H1 (cell line): Measurements from ENCODE around the gene JTB. TPM values are rescaled to one million over a fixed set of nuclear protein-coding genes. Genes with fewer than 3 reads are reported as not detected.

Source experiments
- CTCF ChIA-PET: fragments of 300-600 bp; sonication (Branson Sonifier 250); formaldehyde crosslinking; loops from one replicate; lab custom pipeline; 2021; ENCODE audit not compliant: partially characterized antibody; lab: Charles Lee
- POLR2A ChIA-PET: fragments of 300-600 bp; sonication (Branson Sonifier 250); formaldehyde crosslinking; loops from one replicate; lab custom pipeline; 2021; ENCODE audit warnings: inconsistent platforms; ENCODE audit not compliant: partially characterized antibody; lab: Charles Lee
- DNase-seq, 2 experiments: peaks; one replicate each; pipeline versions ENCODE4 v3.0.0 to v3.0.0-alpha.2; 2010 to 2022; ENCODE audit warnings: low spot score in 2 of 2, low read depth in 1 of 2, mixed read lengths in 1 of 2
- FAIRE-seq: peaks from 2 replicates; lab custom pipeline; 2011; peaks lifted over from hg19 to GRCh38; lab: Jason Lieb, UNC
- H2AFZ ChIP-seq: 2 replicates; pipeline ENCODE4 v1.8.1; 2012; ENCODE audit warnings: low read length, inconsistent platforms
- H2AK5ac ChIP-seq: 2 replicates; pipeline ENCODE4 v1.6.1; 2013; ENCODE audit warnings: low read depth, low read length
- H2BK120ac ChIP-seq: replicated peaks from 2 replicates; pipeline ENCODE3; 2013; ENCODE audit warnings: low read depth, low read length, inconsistent platforms
- H2BK12ac ChIP-seq: 2 replicates; pipeline ENCODE4 v1.6.1; 2013; ENCODE audit warnings: low read depth, low read length
- H2BK15ac ChIP-seq: 2 replicates; pipeline ENCODE4 v1.6.1; 2013; ENCODE audit warnings: low read length
- H2BK20ac ChIP-seq: 2 replicates; pipeline ENCODE4 v1.6.1; 2013; ENCODE audit warnings: low read length
- H2BK5ac ChIP-seq: 2 replicates; pipeline ENCODE4 v1.6.1; 2013; ENCODE audit warnings: low read depth, low read length
- H3K14ac ChIP-seq: 2 replicates; pipeline ENCODE4 v1.6.1; 2013; ENCODE audit warnings: inconsistent platforms; ENCODE audit not compliant: insufficient read length
- H3K18ac ChIP-seq: 2 replicates; pipeline ENCODE4 v1.6.1; 2013; ENCODE audit warnings: low read length; ENCODE audit errors: extremely low read depth
- H3K23ac ChIP-seq: 2 replicates; pipeline ENCODE4 v1.6.1; 2013; ENCODE audit warnings: inconsistent platforms; ENCODE audit not compliant: insufficient read length
- H3K23me2 ChIP-seq: 2 replicates; pipeline ENCODE4 v1.6.1; 2013; ENCODE audit warnings: low read depth, low read length
- H3K27ac ChIP-seq: 2 replicates; pipeline ENCODE4 v1.6.1; 2011; ENCODE audit warnings: low read depth, low read length, inconsistent platforms
- H3K27me3 ChIP-seq, 4 experiments: replicated peaks in 1 of 4; 1 replicate in 1 of 4; 2 replicates in 3 of 4; pipeline versions ENCODE4 v1.6.1 to v1.8.1; 2011 to 2013; ENCODE audit warnings: low read length in 3 of 4, mild to moderate bottlenecking in 3 of 4, inconsistent platforms in 2 of 4, mixed read lengths in 2 of 4, moderate library complexity in 1 of 4; ENCODE audit not compliant: control insufficient read depth in 3 of 4, insufficient read depth in 3 of 4; ENCODE audit errors: extremely low read depth in 1 of 4
- H3K36me3 ChIP-seq, 4 experiments: 2 replicates each; pipeline versions ENCODE4 v1.6.1 to v1.8.1; 2011 to 2013; ENCODE audit warnings: mild to moderate bottlenecking in 4 of 4, low read length in 3 of 4, moderate library complexity in 2 of 4, control low read depth in 1 of 4, inconsistent platforms in 1 of 4; ENCODE audit not compliant: insufficient read depth in 4 of 4, control insufficient read depth in 2 of 4
- H3K4ac ChIP-seq: replicated peaks from 2 replicates; pipeline ENCODE3; 2013; ENCODE audit warnings: low read length, low read depth, mixed read lengths, inconsistent platforms; ENCODE audit not compliant: insufficient read length
- H3K4me1 ChIP-seq, 4 experiments: replicated peaks in 1 of 4; 1 replicate in 1 of 4; 2 replicates in 3 of 4; pipeline versions ENCODE4 v1.6.1 to v1.8.1; 2011 to 2013; ENCODE audit warnings: low read length in 3 of 4, inconsistent platforms in 2 of 4, mixed read lengths in 1 of 4; ENCODE audit not compliant: insufficient read depth in 4 of 4, control insufficient read depth in 3 of 4
- H3K4me2 ChIP-seq, 2 experiments: 2 replicates each; pipeline versions ENCODE4 v1.6.1 to v1.8.1; 2011 to 2013; ENCODE audit warnings: low read depth in 2 of 2, low read length in 2 of 2, control low read depth in 1 of 2, inconsistent platforms in 1 of 2, mild to moderate bottlenecking in 1 of 2; ENCODE audit not compliant: insufficient read depth in 1 of 2
- H3K4me3 ChIP-seq, 4 experiments: fragments of 200-600, 300-600 bp in 1 of 4; sonication (generic), shearing (Covaris generic), sonication (Bioruptor Twin) in 1 of 4; 2 replicates each; pipeline versions ENCODE4 v1.5.1 to v1.8.1; 2011 to 2016; ENCODE audit warnings: low read length in 4 of 4, low read depth in 3 of 4, control low read depth in 2 of 4, inconsistent platforms in 2 of 4, mild to moderate bottlenecking in 2 of 4, mixed read lengths in 1 of 4, moderate library complexity in 1 of 4; ENCODE audit not compliant: insufficient read depth in 2 of 4; ENCODE audit errors: extremely low read depth in 1 of 4
- H3K56ac ChIP-seq: replicated peaks from 2 replicates; pipeline ENCODE3; 2013; ENCODE audit warnings: low read depth, mild to moderate bottlenecking, mixed read lengths, low read length, inconsistent platforms; ENCODE audit not compliant: insufficient read length
- H3K79me1 ChIP-seq: 2 replicates; pipeline ENCODE4 v1.6.1; 2013; ENCODE audit warnings: low read depth, low read length, control low read depth
- H3K79me2 ChIP-seq, 2 experiments: 2 replicates each; pipeline versions ENCODE4 v1.6.1 to v1.8.1; 2012 to 2013; ENCODE audit warnings: low read length in 2 of 2, mild to moderate bottlenecking in 2 of 2, inconsistent platforms in 1 of 2; ENCODE audit not compliant: insufficient read depth in 2 of 2, control insufficient read depth in 1 of 2
- H3K9ac ChIP-seq, 4 experiments: replicated peaks in 1 of 4; 1 replicate in 1 of 4; 2 replicates in 3 of 4; pipeline versions ENCODE4 v1.6.1 to v1.8.1; 2011 to 2013; ENCODE audit warnings: low read depth in 3 of 4, low read length in 3 of 4, control low read depth in 2 of 4, mild to moderate bottlenecking in 2 of 4, moderate library complexity in 2 of 4, inconsistent platforms in 1 of 4; ENCODE audit errors: extremely low read depth in 1 of 4
- H3K9me3 ChIP-seq, 2 experiments: 2 replicates each; pipeline versions ENCODE4 v1.6.1 to v1.8.1; 2012 to 2013; ENCODE audit warnings: mild to moderate bottlenecking in 2 of 2, moderate library complexity in 2 of 2, control low read depth in 1 of 2, inconsistent platforms in 1 of 2, low read depth in 1 of 2, low read length in 1 of 2, mixed read lengths in 1 of 2; ENCODE audit not compliant: insufficient read depth in 2 of 2
- H4K20me1 ChIP-seq, 2 experiments: replicated peaks in 1 of 2; 2 replicates each; pipeline versions ENCODE3 to v1.8.1; 2011 to 2013; ENCODE audit warnings: inconsistent platforms in 2 of 2, low read length in 2 of 2, mild to moderate bottlenecking in 1 of 2; ENCODE audit not compliant: insufficient read depth in 2 of 2, control insufficient read depth in 1 of 2
- H4K5ac ChIP-seq: 2 replicates; pipeline ENCODE4 v1.6.1; 2013; ENCODE audit warnings: low read length, low read depth, mixed read lengths, inconsistent platforms; ENCODE audit not compliant: insufficient read length
- H4K8ac ChIP-seq: 2 replicates; pipeline ENCODE4 v1.8.0; 2013; ENCODE audit warnings: mild to moderate bottlenecking, moderate library complexity, low read length, inconsistent platforms; ENCODE audit not compliant: insufficient read depth; ENCODE audit errors: extremely low read depth
- H4K91ac ChIP-seq: replicated peaks from 2 replicates; pipeline ENCODE3; 2013; ENCODE audit warnings: low read length, mixed read lengths, inconsistent platforms; ENCODE audit not compliant: insufficient read length
- ATF3 ChIP-seq: IDR thresholded peaks from 2 replicates; pipeline ENCODE4 v1.6.1; 2011; ENCODE audit warnings: low read depth, mild to moderate bottlenecking, low read length; ENCODE audit not compliant: insufficient read depth
- BCL11A ChIP-seq, 2 experiments: IDR thresholded peaks; one replicate each; pipeline ENCODE4 v1.6.1; 2011; ENCODE audit warnings: low read depth in 2 of 2, low read length in 2 of 2, mild to moderate bottlenecking in 2 of 2
- CEBPB ChIP-seq: IDR thresholded peaks from 2 replicates; pipeline ENCODE4 v1.6.1; 2012; ENCODE audit warnings: low read depth, low read length
- EGR1 ChIP-seq: IDR thresholded peaks from 2 replicates; pipeline ENCODE4 v1.6.1; 2011; ENCODE audit warnings: low read depth, low read length, borderline replicate concordance
- GABPA ChIP-seq: IDR thresholded peaks from 2 replicates; pipeline ENCODE4 v1.6.1; 2011; ENCODE audit warnings: mild to moderate bottlenecking, low read length, moderate library complexity, borderline replicate concordance; ENCODE audit not compliant: insufficient read depth
- GTF2F1 ChIP-seq: IDR thresholded peaks from 2 replicates; pipeline ENCODE4 v1.6.1; 2012; ENCODE audit warnings: low read depth, low read length, improper control_type of control experiment, borderline replicate concordance
- HDAC2 ChIP-seq, 2 experiments: fragments of 300-600 bp in 1 of 2; sonication (generic) in 1 of 2; IDR thresholded peaks; 2 replicates each; pipeline ENCODE4 v1.6.1; 2011 to 2012; ENCODE audit warnings: low read depth in 2 of 2, low read length in 2 of 2, mild to moderate bottlenecking in 2 of 2, moderate library complexity in 2 of 2, borderline replicate concordance in 1 of 2, inconsistent platforms in 1 of 2
- KDM4A ChIP-seq: IDR thresholded peaks from one replicate; pipeline ENCODE4 v1.7.1; 2012; ENCODE audit warnings: low read depth, mild to moderate bottlenecking, moderate library complexity, low read length, inconsistent platforms; ENCODE audit not compliant: severe bottlenecking
- MAX ChIP-seq: IDR thresholded peaks from 2 replicates; pipeline ENCODE4 v1.6.1; 2012; ENCODE audit warnings: inconsistent platforms
- RFX5 ChIP-seq: IDR thresholded peaks from 2 replicates; pipeline ENCODE4 v1.6.1; 2011; ENCODE audit warnings: low read depth, low read length, improper control_type of control experiment, borderline replicate concordance
- TAF1 ChIP-seq: IDR thresholded peaks from 2 replicates; pipeline ENCODE4 v1.6.1; 2011; ENCODE audit warnings: mild to moderate bottlenecking, low read depth, low read length
- TEAD4 ChIP-seq: IDR thresholded peaks from 2 replicates; pipeline ENCODE4 v1.6.1; 2012; ENCODE audit warnings: low read depth, low read length, inconsistent platforms, mixed read lengths
- WGBS, 2 experiments: shearing (Covaris generic) in 1 of 2; methylation state at CpG; one replicate each; pipeline versions ENCODE4 v1.1.6 to v1.1.7; 2013 to 2015; ENCODE audit warnings: low lambda C conversion rate in 2 of 2, mixed read lengths in 2 of 2, inconsistent platforms in 1 of 2, low coverage in 1 of 2, missing lambda C conversion rate in 1 of 2; ENCODE audit not compliant: insufficient replicate concordance in 2 of 2, insufficient coverage in 1 of 2, insufficient read length in 1 of 2; ENCODE audit errors: extremely low coverage in 1 of 2, missing lambda C conversion rate in 1 of 2; 5-methylcytosine and 5-hydroxymethylcytosine counted together
- polyA plus RNA-seq, 7 experiments: library from polyadenylated mRNA; depleted of rRNA in 3 of 7; stranded (reverse) in 5 of 7; unstranded in 2 of 7; fragments of >200 nt in 5 of 7; fragments of 200-250 nt in 2 of 7; gene quantifications; 1 replicate in 5 of 7; 2 replicates in 1 of 7; 4 replicates in 1 of 7; pipeline versions ENCODE4 v1.2.1 to v1.2.3, GENCODE V29; 2011 to 2013; ENCODE audit warnings: missing spikeins in 2 of 7, mixed read lengths in 2 of 7
- total RNA-seq: library from RNA; stranded (reverse); fragmentation: NEBNext Ultra II Directional; extraction: Animal tissue kit (Norgen Biotek cat#: 25700); gene quantifications from 2 replicates; pipeline ENCODE4 v1.2.1, GENCODE V29; 2021

JTB gene
- total and polyA plus RNA-seq, 2 of the 8 experiments (the other 6 are each of a cell fraction or from before 2014, with no cell fraction given), result 91.1 to 122 TPM

DNA sequence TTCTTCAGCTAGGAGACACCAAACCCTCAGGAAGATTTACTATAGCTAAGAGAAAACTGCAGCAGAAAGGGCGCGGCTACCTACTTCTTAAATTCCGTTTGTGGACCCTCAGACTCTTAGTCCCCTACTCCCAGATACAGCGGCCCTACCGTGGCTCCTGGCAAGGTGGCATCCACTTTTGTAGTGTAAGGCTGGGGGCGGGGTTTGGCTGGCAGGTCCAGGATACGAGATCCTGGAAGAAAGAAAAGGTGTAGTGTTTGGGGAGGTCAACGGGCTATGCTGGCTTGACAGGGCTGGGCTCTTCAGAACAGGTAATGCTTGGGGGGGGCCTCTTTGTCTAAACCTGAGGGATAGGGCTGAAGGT lies 9.5 kb downstream of the JTB start:
- no peaks in the 10 kb centered on the region for H4K20me1 ChIP-seq
- H2AK5ac ChIP-seq, result no peak overlapping the region
- FAIRE-seq (no peak), DNase-seq (peak in 1 of 2 experiments; percentile 74)
- H3K4me2 ChIP-seq, result peak overlapping the region; percentile 69 to 91
- H2AFZ ChIP-seq, result no peak overlapping the region
- H3K79me2 ChIP-seq, result peaks cover 0 to 22% of the 10 kb centered on the region in 2 experiments; a peak in 2 of 4 replicates
- peak overlapping the region; percentile 53; the same call in 1 of the 2 replicates for H4K8ac ChIP-seq
- H3K4me3 ChIP-seq, result peak overlapping the region; percentile 51 to 77 (median 66)
- H2BK12ac ChIP-seq, result no peak overlapping the region
- H3K56ac ChIP-seq, result no peak overlapping the region
- H3K4me1 ChIP-seq, result peaks cover 0 to 12% (median 5%) of the 10 kb centered on the region in 4 experiments; a peak in 5 of 7 replicates
- POLR2A ChIA-PET, result interaction anchor here (0.7 to 15.7 kb wide), 21 partner anchors 8 to 1038 kb away, joined by 3 to 454 read pairs (median 4); partner anchors contain the start of genes CRTC2, DENND4B, GATAD2B and JTB
- peak overlapping the region; percentile 62 for H3K18ac ChIP-seq
- peaks cover 16% of the 10 kb centered on the region for H3K23me2 ChIP-seq
- peak overlapping the region; percentile 21 for H2BK5ac ChIP-seq
- CTCF ChIA-PET, result interaction anchor here (0.6 to 4.5 kb wide), 11 partner anchors 8 to 171 kb away, joined by 3 to 29 read pairs (median 6); partner anchors contain the start of genes DENND4B, JTB and RAB13
- H3K27me3 ChIP-seq, result no peaks in the 10 kb centered on the region
- no peaks in the 10 kb centered on the region; the same call in 1 of the 2 replicates for H3K79me1 ChIP-seq
- 0 out of 2 replicates have a peak overlapping the region, but pooled peaks have one; percentile 10 for H2BK15ac ChIP-seq
- peak overlapping the region; percentile 65 to 84 (median 74) for H3K9ac ChIP-seq
- peaks cover 0 to 6% (median 0%) of the 10 kb centered on the region in 4 experiments; a peak in 2 of 8 replicates for H3K36me3 ChIP-seq
- no peak overlapping the region for H4K91ac ChIP-seq
- H3K14ac ChIP-seq, result no peak overlapping the region
- WGBS, 2 experiments, result 11% methylated on average over 8 of the region's 8 CpGs; no CpG with 5 or more reads in 1 of the 2 experiments
- H2BK20ac ChIP-seq, result no peak overlapping the region
- H3K4ac ChIP-seq, result peak overlapping the region; percentile 40
- H3K27ac ChIP-seq, result peak overlapping the region; percentile 91
- no peak overlapping the region for H2BK120ac ChIP-seq
- no peaks in the 10 kb centered on the region for H3K9me3 ChIP-seq
- H3K23ac ChIP-seq, result no peak overlapping the region
- peak overlapping the region; percentile 77 for H4K5ac ChIP-seq
- TF ChIP-seq KDM4A (peak; percentile 13), GABPA (no peak), GTF2F1 (no peak), CEBPB (no peak), MAX (no peak), RFX5 (no peak), HDAC2 (IDR thresholded peaks at IDR 0.05; ENCODE audit: borderline replicate concordance in 1 of 2, low read depth in 2 of 2, low read length in 2 of 2) (peak in 1 of 2 experiments; percentile 17; a peak in 1 of 4 replicates), TEAD4 (no peak), TAF1 (peak; percentile 19; the same call in 1 of the 2 replicates), BCL11A (IDR thresholded peaks at IDR 0.05; ENCODE audit: low read depth in 2 of 2, low read length in 2 of 2) (no peak), EGR1 (no peak), ATF3 (no peak)
